SU-DHL-6 (cell line): ENCODE results near the gene P2RX6.
"Not testable (repeated sequence)": the region's sequence is repeated elsewhere in the genome, so short reads cannot be mapped to it uniquely, and the experiment has no call there.

Experiments
- H2AFZ ChIP-seq: fragments of 200-600 bp; sonication (generic); 2 replicates; pipeline ENCODE4 v1.6.1; 2014; ENCODE audit warnings: low read depth, mild to moderate bottlenecking, moderate library complexity, mixed read lengths, antibody characterized with exemption, low read length; ENCODE audit not compliant: severe bottlenecking
- H3F3A ChIP-seq: fragments of 200-600 bp; shearing (Covaris generic); 2 replicates; pipeline ENCODE4 v1.6.0; 2016; ENCODE audit warnings: antibody characterized with exemption, mild to moderate bottlenecking; ENCODE audit not compliant: insufficient read depth
- H3K27ac ChIP-seq: fragments of 200-600 bp; sonication (generic); 2 replicates; pipeline ENCODE4 v1.5.1; 2016; ENCODE audit warnings: low read depth, mild to moderate bottlenecking, low read length, moderate library complexity, mixed read lengths
- H3K27me3 ChIP-seq: fragments of 200-600 bp; sonication (generic), shearing (Covaris generic); 2 replicates; pipeline ENCODE4 v1.6.0; 2014; ENCODE audit warnings: mild to moderate bottlenecking, low read length
- H3K36me3 ChIP-seq: fragments of 200-600 bp; sonication (generic); 2 replicates; pipeline ENCODE4 v1.6.1; 2014; ENCODE audit warnings: mild to moderate bottlenecking, low read length, mixed read lengths
- H3K4me2 ChIP-seq: fragments of 300-600, 200-600 bp; shearing (Covaris generic), sonication (generic); 2 replicates; pipeline ENCODE4 v1.6.0; 2014; ENCODE audit warnings: low read length, low read depth, mild to moderate bottlenecking; ENCODE audit not compliant: poor library complexity, severe bottlenecking
- H3K4me3 ChIP-seq: fragments of 200-600 bp; sonication (generic); 2 replicates; pipeline ENCODE4 v1.5.1; 2014; ENCODE audit warnings: antibody characterized with exemption, low read length, mild to moderate bottlenecking, mixed read lengths; ENCODE audit not compliant: insufficient read depth, poor library complexity, severe bottlenecking
- H3K79me2 ChIP-seq: fragments of 200-600 bp; sonication (generic); 2 replicates; pipeline ENCODE4 v1.6.1; 2014; ENCODE audit warnings: mild to moderate bottlenecking, low read length, moderate library complexity; ENCODE audit not compliant: insufficient read depth
- H3K9ac ChIP-seq: fragments of 200-600 bp; sonication (generic); 2 replicates; pipeline ENCODE4 v1.7.0; 2014; ENCODE audit warnings: mild to moderate bottlenecking, low read length
- H3K9me2 ChIP-seq: fragments of 200-600 bp; sonication (generic); replicated peaks from 2 replicates; pipeline ENCODE4 v1.6.1; 2014; ENCODE audit warnings: low read length; ENCODE audit not compliant: insufficient read depth
- H3K9me3 ChIP-seq: fragments of 200-600 bp; sonication (generic); 2 replicates; pipeline ENCODE4 v1.6.1; 2014; ENCODE audit warnings: low read length, mixed read lengths; ENCODE audit not compliant: insufficient read depth
- H4K20me1 ChIP-seq: fragments of 200-600 bp; sonication (generic); 2 replicates; pipeline ENCODE4 v1.6.1; 2014; ENCODE audit warnings: low read depth, mild to moderate bottlenecking, antibody characterized with exemption, low read length, moderate library complexity, mixed read lengths
- CTCF ChIP-seq: fragments of 200-600 bp; sonication (generic); IDR thresholded peaks from one replicate; pipeline ENCODE4 v1.5.1; 2017; ENCODE audit warnings: antibody characterized with exemption, mild to moderate bottlenecking, low read length, moderate library complexity; ENCODE audit not compliant: insufficient read depth, poor library complexity, severe bottlenecking
- EZH2phosphoT487 ChIP-seq: fragments of 200-600 bp; sonication (generic), shearing (Covaris generic); conservative IDR thresholded peaks from 2 replicates; pipeline ENCODE4 v1.6.1; 2018; ENCODE audit warnings: mild to moderate bottlenecking, antibody characterized with exemption, low read length, moderate library complexity, mixed read lengths

Gene P2RX6

GRCh38 chr22:21070690-21071615 lies 56.0 kb downstream of the P2RX6 start:
- TF ChIP-seq CTCF (no peak), EZH2phosphoT487 (no peak)
- no peaks in the 10 kb centered on the region for H3F3A ChIP-seq
- H3K4me3 ChIP-seq: no peak overlapping the region
- no peak overlapping the region for H3K4me2 ChIP-seq
- no peaks in the 10 kb centered on the region for H3K36me3 ChIP-seq
- no peak overlapping the region for H3K27ac ChIP-seq
- no peaks in the 10 kb centered on the region for H3K9me2 ChIP-seq
- H2AFZ ChIP-seq: no peak overlapping the region
- no peak overlapping the region for H3K9ac ChIP-seq
- no peaks in the 10 kb centered on the region for H4K20me1 ChIP-seq
- H3K9me3 ChIP-seq: no peaks in the 10 kb centered on the region
- H3K27me3 ChIP-seq: no peaks in the 10 kb centered on the region
- no peaks in the 10 kb centered on the region for H3K79me2 ChIP-seq

GRCh38 chr22:21071796-21072195 lies 56.8 kb downstream of the P2RX6 start:
- not testable (repeated sequence) for H2AFZ ChIP-seq, H3K4me2 ChIP-seq, H3K9me3 ChIP-seq, H3K9me2 ChIP-seq, H4K20me1 ChIP-seq, H3K4me3 ChIP-seq, H3K9ac ChIP-seq, H3K36me3 ChIP-seq, H3K79me2 ChIP-seq, H3F3A ChIP-seq, H3K27me3 ChIP-seq, H3K27ac ChIP-seq

- no peaks in the 10 kb centered on the region for H3K9me3 ChIP-seq
- no peaks in the 10 kb centered on the region for H3K27me3 ChIP-seq
- H2AFZ ChIP-seq: no peak overlapping the region
- H3F3A ChIP-seq: no peaks in the 10 kb centered on the region
- H3K9ac ChIP-seq: no peak overlapping the region
- no peaks in the 10 kb centered on the region for H3K9me2 ChIP-seq
- H3K4me3 ChIP-seq: no peak overlapping the region
- H3K4me2 ChIP-seq: no peak overlapping the region
- H3K79me2 ChIP-seq: no peaks in the 10 kb centered on the region
- no peaks in the 10 kb centered on the region for H4K20me1 ChIP-seq
- no peaks in the 10 kb centered on the region for H3K36me3 ChIP-seq
- TF ChIP-seq CTCF (no peak), EZH2phosphoT487 (no peak)
- no peak overlapping the region for H3K27ac ChIP-seq
These were observed 58.1 kb downstream of the P2RX6 start for GRCh38 chr22:21073023-21073422.

- Histone ChIP-seq H3K4me3 (no peak overlapping the region), H4K20me1 (no peaks in the 10 kb centered on the region), H3K4me2 (no peak overlapping the region), H3K9me3 (no peaks in the 10 kb centered on the region), H2AFZ (no peak overlapping the region), H3K27me3 (no peaks in the 10 kb centered on the region), H3K9me2 (no peaks in the 10 kb centered on the region), H3K9ac (no peak overlapping the region), H3F3A (no peaks in the 10 kb centered on the region), H3K79me2 (no peaks in the 10 kb centered on the region), H3K27ac (no peak overlapping the region), H3K36me3 (no peaks in the 10 kb centered on the region)
- TF ChIP-seq CTCF: no peak
- TF ChIP-seq EZH2phosphoT487: no peak
These were observed 58.5 kb downstream of the P2RX6 start for GRCh38 chr22:21073482-21073881.
